Esophagus muscularis mucosa (tissue), 3 donors: ENCODE data around the gene SCFD2.

ENCODE experiments used
- CTCF ChIP-seq, 3 experiments: fragments of 200-600 bp in 2 of 3; fragments of 450-650 bp in 1 of 3; sonication (generic) in 2 of 3; IDR thresholded peaks; one replicate each; pipeline ENCODE4 v1.5.1; 2017 to 2019; ENCODE audit warnings: antibody characterized with exemption in 3 of 3, mild to moderate bottlenecking in 2 of 3, moderate library complexity in 1 of 3
- POLR2A ChIP-seq: fragments of 450-650 bp; IDR thresholded peaks from one replicate; pipeline ENCODE4 v1.6.1; 2017; ENCODE audit warnings: antibody characterized with exemption, moderate library complexity, mild to moderate bottlenecking, low read depth

- TF ChIP-seq POLR2A = no peak
- TF ChIP-seq CTCF (IDR thresholded peaks at IDR 0.05) = no peak
These were observed 325.0 kb downstream of the SCFD2 start for GRCh38 chr4:53040851-53041250.
